Activated T-helper 9 cell treated with anti-CD3 and anti-CD28 coated beads, Interleukin-2, amount 50 U/mL, for 16 hours (primary cell): Measurements from ENCODE around the gene RNF207.

Experiments
- DNase-seq: peaks from one replicate; pipeline ENCODE4 v3.0.0-alpha.2; 2020; ENCODE audit warnings: low read depth

Gene RNF207

GRCh38 chr1:6205849-6206519 lies at the start of gene RNF207:
Gene RNF207 (plus strand): TSS chr1:6206119. CDS start chr1:6206536, 417 bp downstream.
- peak; percentile 66 for DNase-seq

- no peak for DNase-seq
These were observed 48.8 kb upstream of the RNF207 start for GRCh38 chr1:6157132-6157527.

- no peak for DNase-seq
These were observed 48.3 kb upstream of the RNF207 start for GRCh38 chr1:6157528-6158174.

GRCh38 chr1:6158181-6158580 lies 47.7 kb upstream of the RNF207 start:
- no peak for DNase-seq

GRCh38 chr1:6162341-6162740 lies 43.6 kb upstream of the RNF207 start:
- no peak for DNase-seq

- no peak for DNase-seq
These were observed 43.1 kb upstream of the RNF207 start for GRCh38 chr1:6162773-6163172.

- no peak for DNase-seq
These were observed 42.5 kb upstream of the RNF207 start for GRCh38 chr1:6163191-6163972.

GRCh38 chr1:6163973-6164617 lies 41.8 kb upstream of the RNF207 start:
- DNase-seq = no peak

GRCh38 chr1:6165027-6165426 lies 40.9 kb upstream of the RNF207 start:
- no peak for DNase-seq

GRCh38 chr1:6165441-6165985 lies 40.4 kb upstream of the RNF207 start:
- no peak for DNase-seq

- DNase-seq = no peak
These were observed 39.7 kb upstream of the RNF207 start for GRCh38 chr1:6166221-6166620.

- no peak for DNase-seq
These were observed 39.1 kb upstream of the RNF207 start for GRCh38 chr1:6166655-6167390.

GRCh38 chr1:6167391-6168303 lies 38.3 kb upstream of the RNF207 start:
- DNase-seq = no peak

GRCh38 chr1:6168947-6169586 lies 36.9 kb upstream of the RNF207 start:
- no peak for DNase-seq

- DNase-seq = no peak
These were observed 35.7 kb upstream of the RNF207 start for GRCh38 chr1:6170116-6170741.

- DNase-seq = no peak
These were observed 35.1 kb upstream of the RNF207 start for GRCh38 chr1:6170742-6171201.

- DNase-seq = no peak
These were observed 34.3 kb upstream of the RNF207 start for GRCh38 chr1:6171548-6172124.

GRCh38 chr1:6172549-6172948 lies 33.4 kb upstream of the RNF207 start:
- no peak for DNase-seq
